Thoracic aorta (tissue), 2 donors: ENCODE data around the gene SLC44A3. TPM values are rescaled to one million over a fixed set of nuclear protein-coding genes. Genes with fewer than 3 reads are reported as not detected.

Experiments used
- ATAC-seq: fragments of 150-250 bp; one replicate; pipeline ENCODE4 v1.8.0; 2017; ENCODE audit warnings: low read depth; ENCODE audit not compliant: insufficient number of reproducible peaks, low FRiP score
- DNase-seq: peaks from one replicate; pipeline ENCODE4 v3.0.0-alpha.2; 2020; ENCODE audit warnings: low spot score
- H3K27ac ChIP-seq, 2 donors: fragments of 200-600 bp; sonication (generic); 1 replicate in 1 of 2; 2 replicates in 1 of 2; pipeline ENCODE4 v1.5.1; 2016; ENCODE audit warnings: mild to moderate bottlenecking in 2 of 2, moderate library complexity in 2 of 2
- H3K27me3 ChIP-seq: fragments of 200-600 bp; sonication (generic); replicated peaks from 2 replicates; pipeline ENCODE4 v1.6.0; 2016; ENCODE audit warnings: mild to moderate bottlenecking; ENCODE audit not compliant: insufficient read depth
- H3K36me3 ChIP-seq: fragments of 200-600 bp; sonication (generic); one replicate; pipeline ENCODE4 v1.5.1; 2016
- H3K4me1 ChIP-seq, 2 donors: fragments of 200-600 bp; sonication (generic); 1 replicate in 1 of 2; 2 replicates in 1 of 2; pipeline versions ENCODE4 v1.5.1 to v1.6.0; 2016; ENCODE audit warnings: low read depth in 2 of 2, mild to moderate bottlenecking in 1 of 2; ENCODE audit not compliant: control insufficient read depth in 1 of 2
- H3K4me3 ChIP-seq: fragments of 200-600 bp; sonication (generic); 2 replicates; pipeline ENCODE4 v1.5.1; 2016; ENCODE audit warnings: mild to moderate bottlenecking
- H3K9me3 ChIP-seq: fragments of 200-600 bp; sonication (generic); 2 replicates; pipeline ENCODE4 v1.5.1; 2016
- CTCF ChIP-seq: fragments of 200-600 bp; sonication (generic); IDR thresholded peaks from one replicate; pipeline ENCODE4 v1.5.1; 2019; ENCODE audit warnings: antibody characterized with exemption
- total RNA-seq, 2 donors: library from RNA; depleted of rRNA; stranded (reverse); fragments of >200 nt; gene quantifications; one replicate each; pipeline versions ENCODE4 v1.1.0 to v1.2.3, GENCODE V29; 2016

Gene SLC44A3
- total RNA-seq, 2 donors from 2014 or later: 2.5 to 3.7 TPM

- H3K9me3 ChIP-seq: no peaks in the 10 kb centered on the region
- no peaks in the 10 kb centered on the region for H3K36me3 ChIP-seq
- TF ChIP-seq CTCF: no peak
- ATAC-seq (no peak), DNase-seq (no peak)
- peaks cover 8 to 32% of the 10 kb centered on the region in 2 donors for H3K4me1 ChIP-seq
- peak overlapping the region; percentile 62 for H3K4me3 ChIP-seq
- peak overlapping the region; percentile 85 to 96 for H3K27ac ChIP-seq
- H3K27me3 ChIP-seq: no peaks in the 10 kb centered on the region
Measured at GRCh38 chr1:94784190-94784515, 36.0 kb upstream of the SLC44A3 start.

DNA sequence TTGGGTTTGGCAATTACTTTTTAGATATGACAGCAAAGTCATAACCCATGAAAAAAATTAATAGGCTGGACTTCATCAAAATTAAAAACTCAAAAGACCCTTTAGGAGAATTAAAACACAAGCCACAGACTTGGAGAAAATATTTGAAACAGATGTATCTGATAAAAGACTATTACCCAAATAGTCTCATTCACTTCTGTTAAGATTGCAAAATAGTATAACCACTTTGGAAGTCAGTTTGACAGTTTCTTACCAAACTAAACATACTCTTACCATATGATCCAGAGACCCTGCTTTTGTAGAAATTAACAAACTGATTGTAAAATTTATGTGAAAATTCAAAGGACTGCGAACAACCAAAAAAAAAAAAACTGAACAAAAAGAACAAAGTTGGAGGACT lies 32.5 kb upstream of the SLC44A3 start:
- no peak for TF ChIP-seq CTCF
- ATAC-seq (no peak), DNase-seq (no peak)
- no peaks in the 10 kb centered on the region for H3K27me3 ChIP-seq
- no peaks in the 10 kb centered on the region for H3K9me3 ChIP-seq
- no peak overlapping the region for H3K4me3 ChIP-seq
- H3K36me3 ChIP-seq: no peaks in the 10 kb centered on the region
- no peak overlapping the region for H3K27ac ChIP-seq
- H3K4me1 ChIP-seq: peaks cover 12 to 39% of the 10 kb centered on the region in 2 donors

DNA sequence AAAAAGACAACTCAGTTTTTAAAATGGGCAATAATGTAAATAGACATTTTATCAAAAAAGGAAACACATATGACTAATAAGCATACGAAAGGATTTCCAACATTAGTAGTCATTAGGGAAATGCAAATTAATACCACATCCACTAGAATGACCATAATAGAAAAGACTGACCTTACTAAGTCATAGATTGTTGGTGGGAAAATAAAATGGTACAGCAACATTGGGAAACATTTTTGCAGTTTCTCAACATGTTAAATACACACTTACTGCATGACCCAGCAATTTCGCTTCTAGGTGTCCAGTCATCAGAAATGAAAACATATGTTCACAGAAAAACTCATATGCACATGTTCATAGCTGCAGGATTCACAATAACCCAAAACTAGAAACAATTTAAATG lies 29.9 kb upstream of the SLC44A3 start:
- Histone ChIP-seq H3K9me3 (no peaks in the 10 kb centered on the region), H3K27me3 (no peaks in the 10 kb centered on the region), H3K4me3 (no peak overlapping the region), H3K4me1 (peaks cover 7 to 35% of the 10 kb centered on the region in 2 donors), H3K36me3 (no peaks in the 10 kb centered on the region), H3K27ac (no peak overlapping the region)
- ATAC-seq (no peak), DNase-seq (no peak)
- no peak for TF ChIP-seq CTCF

DNA sequence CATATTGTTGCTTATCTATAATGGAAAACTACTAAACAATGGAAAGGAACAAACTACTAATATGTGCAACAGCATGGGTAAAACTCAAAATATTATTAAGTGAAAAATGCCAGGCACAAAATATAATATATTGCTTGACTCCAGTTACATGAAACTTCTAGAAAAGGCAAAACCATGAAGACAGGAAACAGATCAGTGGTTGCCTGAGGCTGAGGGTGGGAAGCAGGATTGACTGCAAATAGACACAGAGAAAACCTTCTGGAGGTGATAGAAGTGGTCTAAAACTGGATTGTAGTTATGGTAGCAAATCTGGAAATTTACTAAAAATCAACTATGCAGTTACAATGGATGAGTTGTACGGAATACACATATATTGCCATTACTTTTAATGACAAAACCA lies 29.5 kb upstream of the SLC44A3 start:
- H3K4me1 ChIP-seq: peaks cover 7 to 35% of the 10 kb centered on the region in 2 donors
- H3K36me3 ChIP-seq: no peaks in the 10 kb centered on the region
- H3K27me3 ChIP-seq: no peaks in the 10 kb centered on the region
- H3K27ac ChIP-seq: no peak overlapping the region
- DNase-seq (no peak), ATAC-seq (no peak)
- H3K9me3 ChIP-seq: no peaks in the 10 kb centered on the region
- TF ChIP-seq CTCF: no peak
- H3K4me3 ChIP-seq: no peak overlapping the region

DNA sequence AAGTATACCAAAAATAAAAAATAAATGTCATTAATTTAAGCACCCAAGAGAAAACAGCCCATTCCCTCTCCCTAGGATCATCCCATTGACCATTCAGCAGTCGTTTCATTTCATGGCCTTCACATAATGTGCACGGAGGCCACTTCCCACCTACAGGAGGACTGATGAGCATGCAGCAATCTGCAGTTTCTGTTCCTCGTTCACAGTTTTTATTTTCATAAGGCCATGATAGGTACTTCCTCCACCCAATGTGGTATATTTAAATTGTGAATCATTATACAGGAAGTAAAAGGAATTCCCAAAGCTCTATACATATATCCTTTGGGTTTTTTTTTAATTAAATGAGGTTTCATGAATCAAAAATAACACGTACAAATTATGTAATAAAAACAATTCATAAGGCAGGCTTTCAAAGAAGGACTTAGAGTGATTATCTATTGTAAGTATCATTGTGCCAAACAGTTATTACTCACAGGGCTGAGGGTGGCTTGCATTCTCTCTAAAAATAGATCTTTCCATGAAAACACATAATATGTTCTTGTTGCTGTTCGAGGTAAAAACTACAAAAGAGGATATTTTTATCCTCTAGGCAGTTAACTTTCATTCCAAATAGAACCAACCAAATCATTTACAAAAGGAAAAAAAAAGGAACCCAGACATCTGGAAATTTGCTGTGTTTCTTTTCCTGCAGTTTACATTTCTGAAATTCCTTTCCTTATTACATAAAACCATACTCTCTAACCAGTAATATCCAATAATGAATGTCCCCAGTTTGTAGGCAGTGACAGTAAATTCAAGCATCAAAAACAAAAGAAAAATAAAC lies 27.5 kb upstream of the SLC44A3 start:
- no peak for DNase-seq
- peak; percentile 43 for TF ChIP-seq CTCF
- Histone ChIP-seq H3K36me3 (no peaks in the 10 kb centered on the region), H3K4me1 (peaks cover 7 to 34% of the 10 kb centered on the region in 2 donors), H3K27me3 (no peaks in the 10 kb centered on the region), H3K27ac (peak overlapping the region; percentile 67 to 75), H3K4me3 (peak overlapping the region; percentile 28), H3K9me3 (no peaks in the 10 kb centered on the region)
- peak; percentile 74 for ATAC-seq
